SK-N-MC (cell line): ENCODE measurements around the gene DERA.
"Not testable (repeated sequence)": the region's sequence is repeated elsewhere in the genome, so short reads cannot be mapped to it uniquely, and the experiment has no call there.

ENCODE experiments used
- EZH2 ChIP-seq: fragments of 200-600 bp; sonication (generic); IDR thresholded peaks from one replicate; pipeline ENCODE4 v1.6.1; 2017; ENCODE audit warnings: antibody characterized with exemption
- POLR2AphosphoS5 ChIP-seq: IDR thresholded peaks from 2 replicates; pipeline ENCODE4 v1.6.1; 2012; ENCODE audit warnings: mild to moderate bottlenecking, low read depth, low read length, borderline replicate concordance

- not testable (repeated sequence) for TF ChIP-seq POLR2AphosphoS5, EZH2
These were observed 3.0 kb downstream of the DERA start for GRCh38 chr12:15914131-15914530.
